Choroid plexus epithelial cell (primary cell): ENCODE data around the gene C19orf25.

Experiments used
- DNase-seq: peaks from one replicate; pipeline ENCODE4 v3.0.0-alpha.2; 2010; ENCODE audit warnings: low read depth
- H3K4me3 ChIP-seq: 2 replicates; pipeline ENCODE4 v1.5.1; 2011; ENCODE audit warnings: low read depth, mild to moderate bottlenecking, control low read depth, low read length, moderate library complexity
- TF ChIP-seq, protein P1 (sequence below): conservative IDR thresholded peaks from 2 replicates; pipeline ENCODE4 v1.5.1; 2011; ENCODE audit warnings: low read depth, mild to moderate bottlenecking, control low read depth, inconsistent platforms, low read length, moderate library complexity

The C19orf25 gene

DNA sequence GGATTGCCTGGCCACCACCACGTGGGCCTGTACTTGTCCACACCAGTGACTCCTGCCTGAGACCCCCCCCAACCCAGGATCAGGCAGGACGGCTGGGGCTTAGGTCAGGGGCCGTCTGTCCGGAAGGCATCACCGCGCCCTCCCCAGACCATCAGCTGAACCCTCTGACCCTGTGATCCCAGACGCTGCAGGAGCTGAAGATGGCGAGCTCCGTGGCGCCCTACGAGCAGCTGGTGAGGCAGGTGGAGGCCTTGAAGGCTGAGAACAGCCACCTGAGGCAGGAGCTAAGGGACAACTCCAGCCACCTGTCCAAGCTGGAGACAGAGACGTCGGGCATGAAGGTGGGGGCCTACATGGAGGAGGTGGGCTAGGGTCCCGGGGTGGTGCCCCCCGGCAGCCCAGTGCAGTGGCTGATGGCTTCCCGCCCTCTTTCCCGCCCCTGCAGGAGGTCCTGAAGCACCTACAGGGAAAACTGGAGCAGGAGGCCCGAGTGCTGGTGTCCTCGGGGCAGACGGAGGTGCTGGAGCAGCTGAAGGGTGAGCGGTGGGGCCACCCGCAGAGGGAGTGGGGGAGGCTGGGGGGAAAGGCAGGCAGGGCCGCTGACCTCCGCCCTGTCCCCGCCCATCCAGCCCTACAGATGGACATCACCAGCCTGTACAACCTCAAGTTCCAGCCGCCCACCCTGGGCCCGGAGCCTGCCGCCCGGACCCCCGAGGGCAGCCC is 26.1 kb downstream of the C19orf25 start:
- TF ChIP-seq, protein P1, sequence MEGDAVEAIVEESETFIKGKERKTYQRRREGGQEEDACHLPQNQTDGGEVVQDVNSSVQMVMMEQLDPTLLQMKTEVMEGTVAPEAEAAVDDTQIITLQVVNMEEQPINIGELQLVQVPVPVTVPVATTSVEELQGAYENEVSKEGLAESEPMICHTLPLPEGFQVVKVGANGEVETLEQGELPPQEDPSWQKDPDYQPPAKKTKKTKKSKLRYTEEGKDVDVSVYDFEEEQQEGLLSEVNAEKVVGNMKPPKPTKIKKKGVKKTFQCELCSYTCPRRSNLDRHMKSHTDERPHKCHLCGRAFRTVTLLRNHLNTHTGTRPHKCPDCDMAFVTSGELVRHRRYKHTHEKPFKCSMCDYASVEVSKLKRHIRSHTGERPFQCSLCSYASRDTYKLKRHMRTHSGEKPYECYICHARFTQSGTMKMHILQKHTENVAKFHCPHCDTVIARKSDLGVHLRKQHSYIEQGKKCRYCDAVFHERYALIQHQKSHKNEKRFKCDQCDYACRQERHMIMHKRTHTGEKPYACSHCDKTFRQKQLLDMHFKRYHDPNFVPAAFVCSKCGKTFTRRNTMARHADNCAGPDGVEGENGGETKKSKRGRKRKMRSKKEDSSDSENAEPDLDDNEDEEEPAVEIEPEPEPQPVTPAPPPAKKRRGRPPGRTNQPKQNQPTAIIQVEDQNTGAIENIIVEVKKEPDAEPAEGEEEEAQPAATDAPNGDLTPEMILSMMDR, result no peak
- DNase-seq, result no peak
- H3K4me3 ChIP-seq, result no peak overlapping the region

DNA sequence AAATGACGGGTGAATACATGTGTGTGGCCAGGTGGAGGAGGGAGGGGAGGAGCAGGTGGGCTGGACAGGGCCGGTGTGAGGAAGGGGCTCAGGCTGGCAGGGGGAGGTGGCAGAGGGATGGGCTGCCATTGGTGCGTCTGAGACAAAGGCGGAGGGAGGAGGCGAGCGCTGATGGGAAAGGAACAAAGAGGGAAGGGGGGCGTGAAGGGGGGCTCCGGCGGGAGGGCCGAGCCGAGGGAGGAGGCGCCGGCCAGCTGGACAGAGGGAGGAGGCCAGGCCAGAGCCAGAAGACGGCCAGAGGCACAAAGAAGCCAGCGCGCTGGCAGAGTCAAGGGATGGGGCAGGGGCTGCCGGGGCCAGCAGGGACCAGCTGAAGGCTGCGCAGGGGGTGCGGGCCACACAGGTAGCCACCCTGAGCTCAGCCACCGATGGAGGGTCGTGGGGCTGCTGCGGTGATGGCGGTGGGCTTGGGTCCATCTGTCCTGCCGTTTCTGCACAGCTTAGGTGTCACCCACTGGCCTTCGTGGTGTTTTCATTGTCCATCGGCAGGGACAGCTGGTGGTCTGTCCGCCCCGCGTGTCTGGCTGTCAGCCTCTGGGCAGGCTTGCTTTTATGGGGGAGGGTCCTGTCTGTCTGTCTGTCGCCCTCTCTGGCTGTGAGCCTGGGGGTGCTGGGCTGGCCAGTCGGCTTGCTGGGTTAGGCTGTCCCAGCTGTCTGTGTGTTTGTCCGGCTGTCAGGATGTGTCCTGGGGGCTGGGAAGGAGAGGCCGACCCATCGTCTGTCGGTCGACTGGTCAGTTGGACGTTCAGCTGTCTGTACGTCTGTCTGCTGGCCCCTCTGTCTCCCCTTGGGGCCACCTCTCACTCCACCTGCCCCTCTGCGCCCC is 26.9 kb downstream of the C19orf25 start:
- DNase-seq, result no peak
- no peak overlapping the region for H3K4me3 ChIP-seq
- TF ChIP-seq, protein P1, result no peak

DNA sequence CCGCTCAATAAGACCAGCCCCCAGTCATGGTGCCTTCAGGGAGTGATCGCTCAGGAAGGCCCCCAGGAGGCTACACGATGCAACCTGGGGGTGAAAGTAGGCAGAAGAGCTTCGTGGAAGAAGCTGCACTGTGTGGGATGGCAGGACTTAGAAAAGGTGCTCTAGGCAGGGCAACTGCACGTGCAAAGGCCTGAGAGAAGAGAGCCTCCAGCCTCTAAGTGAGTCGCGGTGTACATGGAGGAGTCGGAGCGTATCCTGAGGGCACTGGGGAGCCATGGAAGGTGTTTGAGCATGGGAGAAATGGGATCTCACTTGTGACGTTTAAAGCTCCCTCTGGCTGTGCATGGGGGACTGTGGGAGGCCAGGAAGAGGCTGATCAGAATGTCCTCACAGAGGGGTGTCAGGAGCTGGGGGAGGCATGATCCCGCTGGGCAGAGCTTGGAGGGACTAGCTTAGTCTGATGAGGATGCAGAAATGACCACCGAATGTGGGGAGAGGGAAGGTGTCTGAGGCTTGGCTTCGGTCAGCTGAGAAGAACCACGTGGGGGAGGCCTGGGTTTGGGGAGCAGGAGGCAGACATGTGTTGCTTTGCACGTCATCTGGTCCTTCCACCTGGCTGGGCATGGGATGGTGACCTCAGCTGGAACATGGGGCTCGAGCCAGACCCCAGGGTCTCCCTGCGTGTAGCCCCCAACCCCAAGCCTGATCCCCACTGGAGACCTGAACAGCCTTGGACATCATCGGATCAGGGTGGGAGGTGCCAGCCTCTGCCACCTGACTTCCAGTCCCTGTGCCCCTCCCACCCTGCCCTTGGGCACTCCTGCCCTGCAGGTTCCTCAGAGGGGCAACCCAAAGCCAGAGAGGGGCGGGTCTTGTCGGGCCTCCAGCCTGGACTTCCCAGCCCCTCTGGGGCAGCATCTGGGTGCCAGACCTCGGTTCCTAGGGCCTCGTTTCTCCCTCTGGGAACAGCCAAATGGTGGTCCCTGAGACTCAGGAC is 28.0 kb downstream of the C19orf25 start:
- TF ChIP-seq, protein P1, result no peak
- no peak overlapping the region for H3K4me3 ChIP-seq
- no peak for DNase-seq

DNA sequence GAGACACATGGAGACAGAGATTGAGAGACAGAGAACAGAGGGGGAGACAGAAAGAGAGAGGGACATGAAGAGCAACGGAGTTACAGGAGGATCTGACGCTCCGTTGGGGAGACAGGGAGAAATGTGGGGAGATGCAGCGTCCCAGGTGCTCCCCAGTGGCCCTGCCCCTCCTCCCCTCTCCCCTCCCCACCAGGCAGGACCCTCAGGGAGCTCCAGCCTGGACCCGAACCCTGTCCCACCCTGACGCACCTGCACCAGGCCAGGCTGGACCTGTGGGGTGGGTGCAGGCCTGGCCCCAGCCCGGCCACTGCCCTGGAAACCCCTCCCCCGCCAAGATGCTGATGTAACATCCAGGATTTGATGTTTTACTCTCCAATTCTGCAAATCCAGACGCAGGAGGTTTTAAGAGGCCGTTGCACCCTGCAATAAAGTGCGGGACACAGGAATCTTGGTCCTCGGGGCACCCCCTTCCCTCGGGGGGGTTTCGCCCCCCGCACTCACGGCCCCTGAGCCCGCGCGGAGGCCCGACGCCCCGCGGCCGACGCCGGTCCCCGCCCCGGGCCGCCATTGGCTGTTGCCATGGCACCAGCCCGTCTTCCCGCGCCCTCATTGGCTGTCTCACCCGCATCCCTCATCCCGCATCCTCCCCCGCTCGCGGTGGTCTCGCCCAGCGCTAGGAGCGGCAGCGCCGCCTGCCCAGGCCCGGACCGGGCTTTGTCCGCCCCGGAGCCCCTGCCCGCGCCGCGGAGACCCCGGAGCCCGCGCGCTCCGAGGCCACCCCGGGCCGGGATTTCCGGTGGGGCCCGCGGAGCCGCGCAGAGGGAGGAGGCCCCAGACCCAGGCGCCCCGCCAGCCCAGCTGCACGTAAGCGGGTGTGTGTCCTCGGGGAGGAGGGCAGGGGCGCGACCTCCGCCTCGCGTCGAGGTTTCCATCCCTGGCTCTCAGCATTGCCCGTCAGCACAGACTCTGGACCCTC is 29.3 kb downstream of the C19orf25 start, which contains the start of gene APC2:
TSS of gene APC2 (plus strand) at position 655 of the 976 bp plus-strand sequence. CDS start 2,881 bp downstream, outside the sequence.
- H3K4me3 ChIP-seq, result no peak within 1 kb of the TSS
- TF ChIP-seq, protein P1, result no peak
- DNase-seq, result peak; percentile 35

DNA sequence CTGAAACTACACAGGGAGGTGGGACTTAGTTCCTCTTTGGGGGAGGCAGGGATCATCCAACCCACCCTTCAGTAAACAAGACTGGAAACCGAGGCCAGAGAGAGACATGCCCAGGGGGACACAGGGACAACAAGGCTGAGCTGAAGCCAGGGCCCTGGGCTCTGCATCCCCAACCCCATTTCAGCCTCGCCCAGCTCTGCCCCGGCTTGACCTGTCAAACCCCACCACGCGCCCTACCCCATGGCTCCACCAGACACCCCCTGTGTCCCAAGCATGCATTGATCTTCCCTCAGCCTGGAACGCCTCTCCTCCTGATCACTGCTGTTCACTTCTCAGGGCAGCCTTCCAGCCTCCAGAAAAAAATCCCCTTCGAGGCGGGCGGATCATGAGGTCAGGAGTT is 31.1 kb downstream of the C19orf25 start:
- TF ChIP-seq, protein P1, result no peak
- no peak overlapping the region for H3K4me3 ChIP-seq
- DNase-seq, result no peak

DNA sequence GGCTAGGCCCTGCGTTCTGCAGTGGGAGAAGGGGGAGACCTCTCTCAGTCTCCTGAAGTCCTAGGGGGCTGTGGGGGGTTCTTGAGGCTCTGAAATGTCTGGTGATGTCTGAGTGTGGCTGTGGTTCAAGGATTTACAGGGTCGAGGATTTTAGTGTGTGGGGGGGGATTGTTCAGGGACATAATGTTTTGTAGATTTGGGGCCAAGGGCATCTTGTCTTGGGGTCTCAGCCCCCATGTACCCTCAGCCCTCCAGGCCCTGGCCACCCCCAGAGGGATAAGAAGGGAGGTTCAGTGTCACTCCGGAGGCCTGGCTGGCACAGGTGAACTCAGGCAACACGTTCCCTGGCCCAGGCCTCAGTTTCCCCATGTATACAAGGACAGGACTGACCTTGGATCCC is 31.5 kb downstream of the C19orf25 start:
- H3K4me3 ChIP-seq, result no peak overlapping the region
- TF ChIP-seq, protein P1, result no peak
- no peak for DNase-seq
